GM12874 (cell line): ENCODE measurements around the gene GRIA1.

Experiments
- CTCF ChIP-seq: IDR thresholded peaks from 2 replicates; pipeline ENCODE4 v1.5.1; 2011; ENCODE audit warnings: low read depth, mild to moderate bottlenecking, control low read depth, low read length, moderate library complexity; ENCODE audit not compliant: insufficient read depth

The GRIA1 gene

GRCh38 chr5:153584126-153584959 lies 93.9 kb downstream of the GRIA1 start:
- TF ChIP-seq CTCF: no peak

GRCh38 chr5:153584960-153585359 lies 94.5 kb downstream of the GRIA1 start:
- TF ChIP-seq CTCF: no peak

- no peak for TF ChIP-seq CTCF
These were observed 95.3 kb downstream of the GRIA1 start for GRCh38 chr5:153585622-153586277.

GRCh38 chr5:153592081-153592480 lies 101.6 kb downstream of the GRIA1 start:
- no peak for TF ChIP-seq CTCF

- TF ChIP-seq CTCF: no peak
These were observed 104.3 kb downstream of the GRIA1 start for GRCh38 chr5:153594785-153595184.

- TF ChIP-seq CTCF: no peak
These were observed 107.6 kb downstream of the GRIA1 start for GRCh38 chr5:153598099-153598498.

GRCh38 chr5:153601377-153601776 lies 110.9 kb downstream of the GRIA1 start:
- no peak for TF ChIP-seq CTCF
